ENCODE measurements around the gene ATP4B. TPM values are rescaled to one million over a fixed set of nuclear protein-coding genes. Genes with fewer than 3 reads are reported as not detected.

ATP4B gene
- total RNA-seq, 2 donors from 2014 or later, result not detected

DNA sequence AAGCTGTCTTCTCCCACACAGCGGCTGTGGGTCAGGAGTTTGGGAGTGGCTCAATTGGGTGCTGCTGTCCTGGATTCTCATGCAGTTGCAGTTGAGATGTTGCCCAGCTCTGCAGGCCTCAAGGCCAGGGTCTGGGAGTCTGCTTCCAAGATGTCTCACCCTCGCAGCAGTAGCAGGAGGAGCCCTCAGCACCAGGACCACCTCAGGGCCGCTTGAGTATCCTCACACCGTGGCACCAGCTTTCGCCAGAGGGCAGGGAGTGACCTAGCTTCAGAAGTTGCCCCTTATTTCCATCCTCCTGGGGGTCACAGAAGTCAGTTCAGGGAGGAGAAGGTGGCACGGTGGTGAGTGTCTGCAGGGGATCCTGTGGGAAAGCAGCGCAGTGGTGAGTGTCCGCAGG, 52.5 kb downstream of the ATP4B start:
- no peaks in the 10 kb centered on the region for H3K27me3 ChIP-seq
- no peak overlapping the region for H3K4me3 ChIP-seq
- H3K4me1 ChIP-seq, result no peaks in the 10 kb centered on the region
- no peak for DNase-seq
- intact Hi-C loops (cut with DNase I), result no loop called here
- no peaks in the 10 kb centered on the region for H3K9me3 ChIP-seq
- H3K9ac ChIP-seq (ENCODE audit: low read depth in 2 of 2, low read length in 2 of 2), result no peak overlapping the region
- TF ChIP-seq, protein P1, sequence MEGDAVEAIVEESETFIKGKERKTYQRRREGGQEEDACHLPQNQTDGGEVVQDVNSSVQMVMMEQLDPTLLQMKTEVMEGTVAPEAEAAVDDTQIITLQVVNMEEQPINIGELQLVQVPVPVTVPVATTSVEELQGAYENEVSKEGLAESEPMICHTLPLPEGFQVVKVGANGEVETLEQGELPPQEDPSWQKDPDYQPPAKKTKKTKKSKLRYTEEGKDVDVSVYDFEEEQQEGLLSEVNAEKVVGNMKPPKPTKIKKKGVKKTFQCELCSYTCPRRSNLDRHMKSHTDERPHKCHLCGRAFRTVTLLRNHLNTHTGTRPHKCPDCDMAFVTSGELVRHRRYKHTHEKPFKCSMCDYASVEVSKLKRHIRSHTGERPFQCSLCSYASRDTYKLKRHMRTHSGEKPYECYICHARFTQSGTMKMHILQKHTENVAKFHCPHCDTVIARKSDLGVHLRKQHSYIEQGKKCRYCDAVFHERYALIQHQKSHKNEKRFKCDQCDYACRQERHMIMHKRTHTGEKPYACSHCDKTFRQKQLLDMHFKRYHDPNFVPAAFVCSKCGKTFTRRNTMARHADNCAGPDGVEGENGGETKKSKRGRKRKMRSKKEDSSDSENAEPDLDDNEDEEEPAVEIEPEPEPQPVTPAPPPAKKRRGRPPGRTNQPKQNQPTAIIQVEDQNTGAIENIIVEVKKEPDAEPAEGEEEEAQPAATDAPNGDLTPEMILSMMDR (IDR thresholded peaks at IDR 0.05), result no peak
- H3K27ac ChIP-seq, result no peak overlapping the region
- H3K36me3 ChIP-seq, result no peaks in the 10 kb centered on the region

DNA sequence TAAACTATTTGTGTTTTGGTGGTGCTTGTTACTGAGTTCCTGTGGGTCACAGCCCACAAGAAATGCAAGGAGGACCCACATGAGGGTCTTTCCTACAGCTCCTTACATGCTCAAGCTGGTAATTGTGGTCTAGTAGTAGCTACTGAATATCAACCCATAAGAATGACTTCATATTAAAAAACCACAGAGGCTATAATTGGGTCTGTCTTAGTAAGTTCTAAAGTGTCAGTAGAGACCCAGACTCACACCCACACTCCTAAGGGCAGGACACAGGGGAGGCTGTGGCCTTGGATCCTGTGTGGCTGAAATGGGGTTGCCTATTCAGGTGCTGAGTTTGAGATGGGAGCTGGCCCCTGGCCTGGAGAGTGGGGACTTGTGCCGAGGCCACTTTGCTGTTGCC, 53.8 kb downstream of the ATP4B start:
- Histone ChIP-seq H3K4me1 (no peaks in the 10 kb centered on the region), H3K9ac (ENCODE audit: low read depth in 2 of 2, low read length in 2 of 2) (no peak overlapping the region), H3K27me3 (no peaks in the 10 kb centered on the region), H3K4me3 (no peak overlapping the region), H3K27ac (no peak overlapping the region), H3K9me3 (no peaks in the 10 kb centered on the region), H3K36me3 (no peaks in the 10 kb centered on the region)
- TF ChIP-seq, protein P1 (IDR thresholded peaks at IDR 0.05), result no peak
- no peak for DNase-seq
- intact Hi-C loops (cut with DNase I), result no loop called here

DNA sequence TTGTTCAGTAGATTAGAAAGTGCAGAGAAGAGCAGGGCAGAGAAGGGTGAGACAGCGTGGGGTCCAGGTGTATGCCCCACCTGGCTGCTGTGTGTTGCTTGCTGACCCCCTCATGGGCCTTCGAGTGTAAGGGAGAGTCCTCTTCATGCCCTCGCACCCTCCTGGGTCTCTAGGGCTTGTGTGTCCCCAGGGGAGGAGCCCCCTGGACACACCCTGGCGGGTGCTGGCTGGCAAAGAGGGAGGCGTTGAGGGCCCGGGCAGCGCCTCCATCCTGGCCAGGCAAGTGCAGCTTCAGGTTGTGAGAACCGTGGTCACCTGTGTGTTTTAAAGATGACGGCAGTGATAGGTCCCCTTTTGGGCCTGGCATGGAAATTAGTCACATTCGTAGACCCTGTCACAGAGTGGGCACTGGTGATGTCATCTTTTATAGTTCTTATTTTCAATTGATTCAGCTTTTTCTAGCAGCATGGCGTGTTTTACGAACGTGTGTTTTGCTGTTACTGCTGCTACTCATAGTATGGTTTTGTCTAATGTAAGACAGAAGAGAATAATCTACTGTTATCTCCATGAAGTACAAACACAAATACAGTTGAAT, 54.8 kb downstream of the ATP4B start:
- no peak for DNase-seq
- Histone ChIP-seq H3K36me3 (no peaks in the 10 kb centered on the region), H3K27me3 (no peaks in the 10 kb centered on the region), H3K9ac (ENCODE audit: low read depth in 2 of 2, low read length in 2 of 2) (no peak overlapping the region), H3K4me3 (no peak overlapping the region), H3K9me3 (no peaks in the 10 kb centered on the region), H3K27ac (no peak overlapping the region), H3K4me1 (no peaks in the 10 kb centered on the region)
- TF ChIP-seq, protein P1 (IDR thresholded peaks at IDR 0.05), result no peak
- intact Hi-C loops (cut with DNase I), result no loop called here

DNA sequence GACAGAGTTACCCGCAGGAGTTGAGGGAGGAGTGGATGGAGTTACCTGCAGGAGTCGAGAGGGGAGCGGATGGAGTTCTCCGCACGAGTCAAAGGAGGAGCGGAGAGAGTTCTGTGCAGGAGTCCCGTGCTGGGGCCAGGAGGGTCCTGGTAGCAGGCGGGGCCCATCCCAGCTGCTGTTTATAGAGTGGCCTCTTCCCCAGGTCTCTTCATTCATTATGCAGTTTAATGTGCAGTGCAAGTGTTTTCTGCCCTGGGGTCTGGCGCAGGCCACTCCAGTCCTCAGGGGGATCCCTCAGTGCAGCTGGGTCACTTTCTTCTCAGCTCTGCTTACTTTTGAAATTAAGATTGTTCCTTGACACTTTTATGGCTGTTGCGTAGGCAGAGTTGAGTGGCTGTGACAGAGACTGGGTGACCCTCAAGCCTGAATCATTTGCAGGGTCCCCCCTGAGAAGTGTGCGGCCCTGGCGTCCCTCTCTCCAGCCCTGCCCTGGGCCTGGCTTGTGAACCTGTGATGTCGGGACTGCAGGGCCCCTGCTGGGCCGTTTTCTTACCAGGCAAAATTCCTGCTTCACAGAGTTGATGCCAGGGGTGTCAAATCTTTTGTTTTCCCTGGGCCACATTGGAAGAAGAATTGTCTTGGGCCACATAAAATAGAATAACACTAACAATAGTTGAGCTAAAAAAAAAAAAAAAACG, 55.6 kb downstream of the ATP4B start:
- no peaks in the 10 kb centered on the region for H3K4me1 ChIP-seq
- H3K27ac ChIP-seq, result no peak overlapping the region
- DNase-seq, result no peak
- H3K27me3 ChIP-seq, result no peaks in the 10 kb centered on the region
- no peaks in the 10 kb centered on the region for H3K36me3 ChIP-seq
- TF ChIP-seq, protein P1 (IDR thresholded peaks at IDR 0.05), result no peak
- no peak overlapping the region for H3K9ac ChIP-seq (ENCODE audit: low read depth in 2 of 2, low read length in 2 of 2)
- no peaks in the 10 kb centered on the region for H3K9me3 ChIP-seq
- intact Hi-C loops (cut with DNase I), result no loop called here
- H3K4me3 ChIP-seq, result no peak overlapping the region

DNA sequence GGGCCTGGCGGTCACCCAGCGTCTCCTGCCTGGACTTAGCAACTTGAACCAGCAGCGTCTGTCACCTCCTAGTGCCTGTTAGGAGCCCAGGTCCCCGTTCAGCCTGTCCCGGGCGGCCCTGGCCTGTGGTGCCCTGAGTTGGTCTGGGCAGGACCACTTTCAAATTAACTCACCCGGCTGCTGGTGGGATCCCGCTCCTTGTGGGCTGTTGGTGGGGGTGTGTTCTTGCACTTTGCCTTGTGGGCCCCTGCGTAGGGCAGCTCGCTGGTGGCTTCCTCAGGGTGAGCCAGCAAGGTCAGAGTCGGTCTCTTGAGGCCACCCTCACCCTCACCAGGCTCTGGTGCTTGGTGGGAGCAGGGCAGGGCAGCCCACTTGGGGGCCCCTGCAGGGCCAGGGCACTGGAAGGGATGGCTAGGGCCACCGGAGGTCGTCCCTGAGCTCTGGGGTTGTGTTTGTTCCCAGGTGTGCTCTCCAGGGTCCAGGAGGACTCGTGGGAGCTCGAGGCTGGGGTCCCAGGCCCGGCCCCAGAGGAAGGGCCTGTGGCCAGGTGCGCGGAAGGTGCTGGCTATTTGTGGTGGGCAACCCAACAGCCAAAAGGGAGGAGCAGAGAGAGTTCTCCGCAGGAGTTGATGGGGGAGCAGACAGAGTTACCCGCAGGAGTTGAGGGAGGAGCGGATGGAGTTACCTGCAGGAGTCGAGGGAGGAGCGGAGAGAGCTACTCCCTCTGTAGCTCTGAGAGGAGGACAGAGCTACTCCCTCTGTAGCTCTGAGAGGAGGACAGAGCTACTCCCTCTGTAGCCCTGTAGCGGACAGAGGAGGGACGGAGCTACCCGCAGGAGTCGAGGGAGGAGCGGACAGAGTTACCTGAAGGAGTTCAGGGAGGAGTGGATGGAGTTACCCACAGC, 56.6 kb downstream of the ATP4B start:
- no peak for DNase-seq
- TF ChIP-seq, protein P1 (IDR thresholded peaks at IDR 0.05), result no peak
- Histone ChIP-seq H3K27ac (no peak overlapping the region), H3K9ac (ENCODE audit: low read depth in 2 of 2, low read length in 2 of 2) (no peak overlapping the region), H3K36me3 (no peaks in the 10 kb centered on the region), H3K4me3 (no peak overlapping the region), H3K9me3 (no peaks in the 10 kb centered on the region), H3K27me3 (no peaks in the 10 kb centered on the region), H3K4me1 (no peaks in the 10 kb centered on the region)
- intact Hi-C loops (cut with DNase I), result no loop called here

Data from colonic mucosa (tissue), 4 donors.